Ishikawa (cell line): ENCODE results near the gene SGMS1.

Source experiments
- CEBPB ChIP-seq: IDR thresholded peaks from 2 replicates; pipeline ENCODE4 v1.6.1; 2012
- CREB1 ChIP-seq: IDR thresholded peaks from 2 replicates; pipeline ENCODE4 v1.6.1; 2012; ENCODE audit warnings: low read depth
- EP300 ChIP-seq: IDR thresholded peaks from 2 replicates; pipeline ENCODE4 v1.6.1; 2012; ENCODE audit warnings: borderline replicate concordance
- NFIC ChIP-seq: IDR thresholded peaks from 2 replicates; pipeline ENCODE4 v1.6.1; 2012
- RAD21 ChIP-seq: IDR thresholded peaks from 2 replicates; pipeline ENCODE4 v1.6.1; 2012; ENCODE audit warnings: low read depth
- TAF1 ChIP-seq: IDR thresholded peaks from 2 replicates; pipeline ENCODE4 v1.6.1; 2012; ENCODE audit warnings: low read depth, mild to moderate bottlenecking
- TCF12 ChIP-seq: IDR thresholded peaks from 2 replicates; pipeline ENCODE4 v1.6.1; 2012; ENCODE audit warnings: low read depth
- TEAD4 ChIP-seq: IDR thresholded peaks from 2 replicates; pipeline ENCODE4 v1.6.1; 2012
- USF1 ChIP-seq: IDR thresholded peaks from 2 replicates; pipeline ENCODE4 v1.6.1; 2012
- YY1 ChIP-seq: IDR thresholded peaks from 2 replicates; pipeline ENCODE4 v1.6.1; 2012; ENCODE audit warnings: low read depth
- TF ChIP-seq, protein P1 (sequence below): IDR thresholded peaks from 2 replicates; pipeline ENCODE4 v1.6.1; 2012; ENCODE audit warnings: low read depth, mild to moderate bottlenecking

DNA sequence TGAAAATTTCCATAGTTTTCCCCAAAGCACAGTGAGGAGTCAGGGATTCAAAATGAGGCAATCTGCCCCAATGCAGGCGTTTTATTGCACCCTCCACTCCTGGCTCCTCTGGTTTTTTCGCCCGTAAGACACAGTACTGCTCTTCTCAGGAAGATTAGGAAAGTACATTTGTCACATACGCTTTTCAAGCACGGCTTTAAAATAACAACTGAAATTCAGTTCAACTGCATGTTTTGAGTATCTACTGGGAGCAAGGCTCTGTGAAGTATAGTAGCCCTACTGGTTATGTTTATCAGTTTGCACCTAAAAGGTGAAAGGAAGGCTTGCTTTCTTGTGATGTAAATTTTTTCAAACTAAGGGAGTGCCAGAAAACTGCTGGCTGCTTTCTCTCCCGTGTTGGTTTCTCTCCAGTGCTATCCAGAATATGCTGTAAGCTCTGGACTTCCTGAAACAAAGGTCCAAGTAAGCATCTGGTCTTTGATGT, 1.9 kb upstream of the SGMS1 start:
- TF ChIP-seq YY1, result no peak
- TF ChIP-seq TAF1, result no peak
- TF ChIP-seq NFIC, result no peak
- TF ChIP-seq CEBPB, result no peak
- TF ChIP-seq, protein P1, sequence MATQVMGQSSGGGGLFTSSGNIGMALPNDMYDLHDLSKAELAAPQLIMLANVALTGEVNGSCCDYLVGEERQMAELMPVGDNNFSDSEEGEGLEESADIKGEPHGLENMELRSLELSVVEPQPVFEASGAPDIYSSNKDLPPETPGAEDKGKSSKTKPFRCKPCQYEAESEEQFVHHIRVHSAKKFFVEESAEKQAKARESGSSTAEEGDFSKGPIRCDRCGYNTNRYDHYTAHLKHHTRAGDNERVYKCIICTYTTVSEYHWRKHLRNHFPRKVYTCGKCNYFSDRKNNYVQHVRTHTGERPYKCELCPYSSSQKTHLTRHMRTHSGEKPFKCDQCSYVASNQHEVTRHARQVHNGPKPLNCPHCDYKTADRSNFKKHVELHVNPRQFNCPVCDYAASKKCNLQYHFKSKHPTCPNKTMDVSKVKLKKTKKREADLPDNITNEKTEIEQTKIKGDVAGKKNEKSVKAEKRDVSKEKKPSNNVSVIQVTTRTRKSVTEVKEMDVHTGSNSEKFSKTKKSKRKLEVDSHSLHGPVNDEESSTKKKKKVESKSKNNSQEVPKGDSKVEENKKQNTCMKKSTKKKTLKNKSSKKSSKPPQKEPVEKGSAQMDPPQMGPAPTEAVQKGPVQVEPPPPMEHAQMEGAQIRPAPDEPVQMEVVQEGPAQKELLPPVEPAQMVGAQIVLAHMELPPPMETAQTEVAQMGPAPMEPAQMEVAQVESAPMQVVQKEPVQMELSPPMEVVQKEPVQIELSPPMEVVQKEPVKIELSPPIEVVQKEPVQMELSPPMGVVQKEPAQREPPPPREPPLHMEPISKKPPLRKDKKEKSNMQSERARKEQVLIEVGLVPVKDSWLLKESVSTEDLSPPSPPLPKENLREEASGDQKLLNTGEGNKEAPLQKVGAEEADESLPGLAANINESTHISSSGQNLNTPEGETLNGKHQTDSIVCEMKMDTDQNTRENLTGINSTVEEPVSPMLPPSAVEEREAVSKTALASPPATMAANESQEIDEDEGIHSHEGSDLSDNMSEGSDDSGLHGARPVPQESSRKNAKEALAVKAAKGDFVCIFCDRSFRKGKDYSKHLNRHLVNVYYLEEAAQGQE, result no peak
- no peak for TF ChIP-seq EP300
- no peak for TF ChIP-seq TEAD4
- no peak for TF ChIP-seq CREB1
- no peak for TF ChIP-seq USF1
- TF ChIP-seq TCF12, result no peak
- TF ChIP-seq RAD21, result no peak
